H1 (cell line): ENCODE data around the gene FLCN. TPM values are rescaled to one million over a fixed set of nuclear protein-coding genes. Genes with fewer than 3 reads are reported as not detected.

Experiments
- CHD7 ChIP-seq: fragments of 300-600 bp; sonication (generic); IDR thresholded peaks from 2 replicates; pipeline ENCODE4 v1.7.1; 2012; ENCODE audit warnings: low read length, moderate library complexity, mild to moderate bottlenecking, inconsistent platforms; ENCODE audit not compliant: insufficient replicate concordance
- POLR2AphosphoS5 ChIP-seq: IDR thresholded peaks from 2 replicates; pipeline ENCODE4 v1.6.1; 2011; ENCODE audit warnings: low read depth, low read length
- RAD21 ChIP-seq, 2 experiments: IDR thresholded peaks in 1 of 2; conservative IDR thresholded peaks in 1 of 2; 2 replicates each; pipeline ENCODE4 v1.6.1; 2011; ENCODE audit warnings: low read depth in 2 of 2, low read length in 2 of 2, improper control_type of control experiment in 1 of 2, inconsistent platforms in 1 of 2, mild to moderate bottlenecking in 1 of 2, moderate library complexity in 1 of 2
- RXRA ChIP-seq: IDR thresholded peaks from 2 replicates; pipeline ENCODE4 v1.6.1; 2011; ENCODE audit warnings: low read depth, mild to moderate bottlenecking, low read length, moderate library complexity; ENCODE audit not compliant: insufficient read depth
- SP2 ChIP-seq: IDR thresholded peaks from 2 replicates; pipeline ENCODE4 v1.6.1; 2012; ENCODE audit warnings: mild to moderate bottlenecking, low read length, inconsistent platforms
- SP4 ChIP-seq: IDR thresholded peaks from 2 replicates; pipeline ENCODE4 v1.6.1; 2012; ENCODE audit warnings: low read length, inconsistent platforms
- polyA plus RNA-seq, 7 experiments: library from polyadenylated mRNA; depleted of rRNA in 3 of 7; stranded (reverse) in 5 of 7; unstranded in 2 of 7; fragments of >200 nt in 5 of 7; fragments of 200-250 nt in 2 of 7; gene quantifications; 1 replicate in 5 of 7; 2 replicates in 1 of 7; 4 replicates in 1 of 7; pipeline versions ENCODE4 v1.2.1 to v1.2.3, GENCODE V29; 2011 to 2013; ENCODE audit warnings: missing spikeins in 2 of 7, mixed read lengths in 2 of 7
- total RNA-seq: library from RNA; stranded (reverse); fragmentation: NEBNext Ultra II Directional; extraction: Animal tissue kit (Norgen Biotek cat#: 25700); gene quantifications from 2 replicates; pipeline ENCODE4 v1.2.1, GENCODE V29; 2021

Gene FLCN
- total and polyA plus RNA-seq, 2 of the 8 experiments (the other 6 are each of a cell fraction or from before 2014, with no cell fraction given) = 15.6 to 34.6 TPM

DNA sequence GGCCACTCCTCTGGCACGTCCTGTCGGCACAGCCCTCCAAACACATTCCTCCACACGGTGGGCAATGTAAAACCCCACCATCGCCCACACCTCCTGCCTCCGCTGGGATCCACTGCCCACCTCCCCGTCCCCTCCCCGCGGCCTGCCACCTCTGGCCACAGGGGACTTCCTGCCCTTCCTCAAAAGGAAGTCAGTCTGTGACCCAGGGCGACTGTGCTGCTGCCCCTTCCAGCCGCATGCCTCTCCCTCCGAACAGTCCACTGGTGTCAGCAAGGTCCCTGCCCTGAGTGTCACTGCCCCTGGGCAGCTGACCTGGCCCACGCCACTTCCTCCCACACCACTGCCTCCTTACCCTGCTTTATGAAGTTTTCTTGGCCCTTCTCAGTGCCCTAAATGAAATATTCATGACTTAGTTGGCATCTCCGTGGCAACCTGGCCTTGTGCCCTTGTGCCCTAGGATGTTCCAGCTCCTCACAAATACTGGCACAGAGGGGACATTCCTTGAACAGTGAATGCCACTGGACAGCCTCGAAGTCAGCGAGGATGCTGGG lies 32.9 kb downstream of the FLCN start (continued):
- TF ChIP-seq SP2 = no peak
- TF ChIP-seq RXRA = no peak
- no peak for TF ChIP-seq POLR2AphosphoS5
- no peak for TF ChIP-seq RAD21 (IDR thresholded peaks at IDR 0.05 in 1 of 2, conservative IDR thresholded peaks at IDR 0.05 in 1 of 2; ENCODE audit: low read depth in 2 of 2, low read length in 2 of 2)
- TF ChIP-seq SP4 = no peak
- TF ChIP-seq CHD7 = no peak
